Liver (tissue), 9 donors: ENCODE results near the gene TMEM41A. TPM values are rescaled to one million over a fixed set of nuclear protein-coding genes. Genes with fewer than 3 reads are reported as not detected.

Experiments
- DNase-seq: peaks from one replicate; pipeline ENCODE4 v3.0.0-alpha.2; 2017; ENCODE audit warnings: low spot score
- H3K27ac ChIP-seq, 2 donors: one replicate each; pipeline ENCODE4 v1.7.0; 2013; ENCODE audit warnings: inconsistent platforms in 2 of 2, low read length in 2 of 2, control low read depth in 1 of 2, low read depth in 1 of 2, mild to moderate bottlenecking in 1 of 2
- H3K27me3 ChIP-seq, 4 donors: one replicate each; pipeline versions ENCODE4 v1.6.1 to v1.7.0; 2013; ENCODE audit warnings: low read length in 3 of 4, inconsistent platforms in 1 of 4, mild to moderate bottlenecking in 1 of 4, moderate library complexity in 1 of 4; ENCODE audit not compliant: control insufficient read depth in 4 of 4, insufficient read depth in 4 of 4
- H3K36me3 ChIP-seq, 4 donors: one replicate each; pipeline versions ENCODE4 v1.6.1 to v1.7.0; 2013; ENCODE audit warnings: low read length in 3 of 4, mild to moderate bottlenecking in 3 of 4, low read depth in 1 of 4, moderate library complexity in 1 of 4; ENCODE audit not compliant: control insufficient read depth in 4 of 4, insufficient read depth in 3 of 4
- H3K4me1 ChIP-seq, 4 donors: one replicate each; pipeline versions ENCODE4 v1.6.1 to v1.7.0; 2013; ENCODE audit warnings: low read length in 3 of 4, mild to moderate bottlenecking in 3 of 4, moderate library complexity in 1 of 4; ENCODE audit not compliant: control insufficient read depth in 4 of 4, insufficient read depth in 4 of 4
- H3K4me3 ChIP-seq, 3 donors: one replicate each; pipeline versions ENCODE4 v1.6.1 to v1.7.0; 2013; ENCODE audit warnings: low read length in 3 of 3, control low read depth in 1 of 3, low read depth in 1 of 3, mild to moderate bottlenecking in 1 of 3
- H3K9ac ChIP-seq, 2 donors: one replicate each; pipeline ENCODE4 v1.7.0; 2013; ENCODE audit warnings: low read length in 2 of 2, mild to moderate bottlenecking in 2 of 2, moderate library complexity in 2 of 2, control low read depth in 1 of 2, low read depth in 1 of 2
- H3K9me3 ChIP-seq, 4 donors: one replicate each; pipeline versions ENCODE4 v1.6.1 to v1.7.0; 2013; ENCODE audit warnings: low read length in 3 of 4; ENCODE audit not compliant: control insufficient read depth in 4 of 4
- EGR1 ChIP-seq, 2 donors: IDR thresholded peaks; 2 replicates each; pipeline ENCODE4 v1.6.1; 2016 to 2018; ENCODE audit warnings: antibody characterized with exemption in 2 of 2, low read depth in 2 of 2
- FOXA2 ChIP-seq: IDR thresholded peaks from 2 replicates; pipeline ENCODE4 v1.6.1; 2016; ENCODE audit warnings: antibody characterized with exemption
- GABPA ChIP-seq, 2 donors: IDR thresholded peaks in 1 of 2; conservative IDR thresholded peaks in 1 of 2; 2 replicates each; pipeline ENCODE4 v1.6.1; 2016; ENCODE audit warnings: antibody characterized with exemption in 2 of 2, mild to moderate bottlenecking in 1 of 2, moderate library complexity in 1 of 2
- HNF4A ChIP-seq, 2 donors: conservative IDR thresholded peaks; 2 replicates each; pipeline ENCODE4 v1.6.1; 2016; ENCODE audit warnings: antibody characterized with exemption in 2 of 2, mild to moderate bottlenecking in 2 of 2
- HNF4G ChIP-seq: IDR thresholded peaks from 2 replicates; pipeline ENCODE4 v1.6.1; 2016; ENCODE audit warnings: antibody characterized with exemption
- RAD21 ChIP-seq, 2 donors: IDR thresholded peaks; 2 replicates each; pipeline ENCODE4 v1.6.1; 2016; ENCODE audit warnings: antibody characterized with exemption in 2 of 2, mild to moderate bottlenecking in 2 of 2
- RXRA ChIP-seq, 2 donors: IDR thresholded peaks; 2 replicates each; pipeline ENCODE4 v1.6.1; 2017 to 2018; ENCODE audit warnings: antibody characterized with exemption in 2 of 2, mild to moderate bottlenecking in 1 of 2
- SP1 ChIP-seq: IDR thresholded peaks from 2 replicates; pipeline ENCODE4 v1.6.1; 2018; ENCODE audit warnings: antibody characterized with exemption, mild to moderate bottlenecking
- TAF1 ChIP-seq: conservative IDR thresholded peaks from 2 replicates; pipeline ENCODE4 v1.6.1; 2016; ENCODE audit warnings: antibody characterized with exemption, mild to moderate bottlenecking
- WGBS: extraction: QIAGEN DNeasy Blood & Tissue Kit; methylation state at CpG from one replicate; pipeline ENCODE4 v1.1.7; 2013; 5-methylcytosine and 5-hydroxymethylcytosine counted together
- polyA plus RNA-seq, 2 donors: library from polyadenylated mRNA; stranded (reverse) in 1 of 2; unstranded in 1 of 2; fragments of 200-250 nt in 1 of 2; fragments of >200 nt in 1 of 2; fragmentation: Nextera tagmentation in 1 of 2; extraction: Ambion mirVana in 1 of 2; gene quantifications; one replicate each; pipeline versions ENCODE4 v1.2.1 to v1.2.3, GENCODE V29; 2013 to 2015
- total RNA-seq, 2 donors: library from RNA; depleted of rRNA; stranded (reverse); fragments of >200 nt; gene quantifications; one replicate each; pipeline ENCODE4 v1.2.3, GENCODE V29; 2014
- TF ChIP-seq, protein P1 (sequence below): IDR thresholded peaks from 2 replicates; pipeline ENCODE4 v1.6.1; 2016; ENCODE audit warnings: antibody characterized with exemption
- TF ChIP-seq, protein P2 (sequence below): fragments of 150-350 bp; IDR thresholded peaks from 2 replicates; pipeline ENCODE4 v1.5.1; 2017; ENCODE audit warnings: improper control_type of control experiment, low read depth, low read length; ENCODE audit not compliant: missing input control
- TF ChIP-seq, protein P3 (sequence below): IDR thresholded peaks from 2 replicates; pipeline ENCODE4 v1.6.1; 2016; ENCODE audit warnings: antibody characterized with exemption
- donor health status: healthy.
- donor health status: healthy.
- donor health status: healthy.
- donor health status: healthy.
- donor health status: healthy.

TMEM41A gene
- total and polyA plus RNA-seq, 4 donors = 9.5 to 19.6 (median 12.9) TPM

DNA sequence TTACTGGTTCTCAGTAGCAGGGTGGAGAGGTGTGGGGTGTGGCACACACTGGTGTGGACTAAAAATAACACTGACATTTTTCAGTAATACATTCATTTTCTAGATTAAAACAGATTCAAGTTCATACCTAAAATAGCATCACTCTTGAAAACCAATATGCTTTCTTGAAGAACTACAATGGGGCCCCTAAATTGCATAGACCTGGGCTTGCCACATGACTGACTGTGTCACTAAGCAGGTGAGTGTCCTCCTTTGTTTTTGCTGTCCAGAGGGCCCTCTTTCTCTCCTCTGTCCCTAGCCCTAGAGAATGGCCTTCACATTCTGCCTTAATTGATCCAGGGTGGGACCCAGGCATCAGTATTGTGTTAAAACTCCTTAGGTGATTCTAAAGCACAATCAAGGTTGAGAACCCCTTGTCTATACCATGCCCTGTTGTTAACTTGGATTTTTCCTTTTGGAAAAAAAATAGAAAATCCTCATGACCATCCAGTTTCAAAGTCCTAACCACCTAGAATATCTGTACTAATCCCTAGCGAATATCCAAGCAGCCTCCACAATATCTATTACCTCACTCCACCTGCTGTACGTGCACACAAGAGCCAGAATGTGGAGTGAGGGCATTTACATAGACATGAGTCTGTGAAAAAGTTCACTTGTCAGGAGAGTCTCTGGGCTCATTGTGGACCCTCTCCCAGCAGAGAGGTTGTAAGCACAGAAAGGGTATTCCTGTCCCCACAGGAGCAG, 18.7 kb upstream of the TMEM41A start:
- H3K9me3 ChIP-seq = no peaks in the 10 kb centered on the region
- 80% methylated on average over 2 of the region's 2 CpGs for WGBS
- H3K4me1 ChIP-seq = no peaks in the 10 kb centered on the region
- H3K9ac ChIP-seq = no peak overlapping the region
- H3K27ac ChIP-seq = no peak overlapping the region
- TF ChIP-seq, protein P1, sequence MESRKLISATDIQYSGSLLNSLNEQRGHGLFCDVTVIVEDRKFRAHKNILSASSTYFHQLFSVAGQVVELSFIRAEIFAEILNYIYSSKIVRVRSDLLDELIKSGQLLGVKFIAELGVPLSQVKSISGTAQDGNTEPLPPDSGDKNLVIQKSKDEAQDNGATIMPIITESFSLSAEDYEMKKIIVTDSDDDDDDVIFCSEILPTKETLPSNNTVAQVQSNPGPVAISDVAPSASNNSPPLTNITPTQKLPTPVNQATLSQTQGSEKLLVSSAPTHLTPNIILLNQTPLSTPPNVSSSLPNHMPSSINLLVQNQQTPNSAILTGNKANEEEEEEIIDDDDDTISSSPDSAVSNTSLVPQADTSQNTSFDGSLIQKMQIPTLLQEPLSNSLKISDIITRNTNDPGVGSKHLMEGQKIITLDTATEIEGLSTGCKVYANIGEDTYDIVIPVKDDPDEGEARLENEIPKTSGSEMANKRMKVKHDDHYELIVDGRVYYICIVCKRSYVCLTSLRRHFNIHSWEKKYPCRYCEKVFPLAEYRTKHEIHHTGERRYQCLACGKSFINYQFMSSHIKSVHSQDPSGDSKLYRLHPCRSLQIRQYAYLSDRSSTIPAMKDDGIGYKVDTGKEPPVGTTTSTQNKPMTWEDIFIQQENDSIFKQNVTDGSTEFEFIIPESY = no peak
- TF ChIP-seq FOXA2 (no peak), HNF4G (no peak), SP1 (no peak), TAF1 (no peak), EGR1 (IDR thresholded peaks at IDR 0.05; ENCODE audit: low read depth in 2 of 2) (no peak), HNF4A (conservative IDR thresholded peaks at IDR 0.05) (no peak), RAD21 (IDR thresholded peaks at IDR 0.05) (no peak), GABPA (IDR thresholded peaks at IDR 0.05 in 1 of 2, conservative IDR thresholded peaks at IDR 0.05 in 1 of 2) (no peak)
- TF ChIP-seq, protein P2, sequence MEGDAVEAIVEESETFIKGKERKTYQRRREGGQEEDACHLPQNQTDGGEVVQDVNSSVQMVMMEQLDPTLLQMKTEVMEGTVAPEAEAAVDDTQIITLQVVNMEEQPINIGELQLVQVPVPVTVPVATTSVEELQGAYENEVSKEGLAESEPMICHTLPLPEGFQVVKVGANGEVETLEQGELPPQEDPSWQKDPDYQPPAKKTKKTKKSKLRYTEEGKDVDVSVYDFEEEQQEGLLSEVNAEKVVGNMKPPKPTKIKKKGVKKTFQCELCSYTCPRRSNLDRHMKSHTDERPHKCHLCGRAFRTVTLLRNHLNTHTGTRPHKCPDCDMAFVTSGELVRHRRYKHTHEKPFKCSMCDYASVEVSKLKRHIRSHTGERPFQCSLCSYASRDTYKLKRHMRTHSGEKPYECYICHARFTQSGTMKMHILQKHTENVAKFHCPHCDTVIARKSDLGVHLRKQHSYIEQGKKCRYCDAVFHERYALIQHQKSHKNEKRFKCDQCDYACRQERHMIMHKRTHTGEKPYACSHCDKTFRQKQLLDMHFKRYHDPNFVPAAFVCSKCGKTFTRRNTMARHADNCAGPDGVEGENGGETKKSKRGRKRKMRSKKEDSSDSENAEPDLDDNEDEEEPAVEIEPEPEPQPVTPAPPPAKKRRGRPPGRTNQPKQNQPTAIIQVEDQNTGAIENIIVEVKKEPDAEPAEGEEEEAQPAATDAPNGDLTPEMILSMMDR = no peak
- no peak overlapping the region for H3K4me3 ChIP-seq
- H3K36me3 ChIP-seq = no peaks in the 10 kb centered on the region
- H3K27me3 ChIP-seq = no peaks in the 10 kb centered on the region
- no peak for DNase-seq

DNA sequence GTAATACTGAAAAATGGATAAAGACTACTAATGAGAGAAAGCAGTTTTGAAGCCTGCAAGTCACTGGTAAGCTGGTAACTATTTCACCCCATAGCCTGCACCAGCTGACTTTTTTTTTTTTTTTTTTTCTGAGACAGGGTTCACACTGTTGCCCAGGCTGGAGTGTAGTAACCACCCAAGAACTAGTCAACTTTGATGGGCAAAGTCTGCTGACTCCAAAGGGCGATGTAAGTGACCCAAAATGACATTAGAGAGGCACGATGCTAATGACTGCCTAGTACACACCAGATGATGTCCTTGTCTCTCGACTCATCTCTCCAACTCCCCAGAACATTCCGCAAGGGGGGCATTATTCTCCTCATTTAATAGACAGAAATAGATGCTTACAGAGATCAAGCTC, 12.9 kb upstream of the TMEM41A start:
- no peaks in the 10 kb centered on the region for H3K27me3 ChIP-seq
- H3K9me3 ChIP-seq = no peaks in the 10 kb centered on the region
- 48% methylated on average over 4 of the region's 4 CpGs for WGBS
- no peak overlapping the region for H3K27ac ChIP-seq
- TF ChIP-seq RXRA (IDR thresholded peaks at IDR 0.05) (peak in 1 of 2 donors; percentile 54), HNF4A (conservative IDR thresholded peaks at IDR 0.05) (peak; percentile 42 to 63), EGR1 (IDR thresholded peaks at IDR 0.05; ENCODE audit: low read depth in 2 of 2) (no peak)
- TF ChIP-seq, protein P2 = no peak
- TF ChIP-seq, protein P3, sequence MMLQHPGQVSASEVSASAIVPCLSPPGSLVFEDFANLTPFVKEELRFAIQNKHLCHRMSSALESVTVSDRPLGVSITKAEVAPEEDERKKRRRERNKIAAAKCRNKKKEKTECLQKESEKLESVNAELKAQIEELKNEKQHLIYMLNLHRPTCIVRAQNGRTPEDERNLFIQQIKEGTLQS = no peak
- no peak overlapping the region for H3K4me3 ChIP-seq
- no peaks in the 10 kb centered on the region for H3K36me3 ChIP-seq
- no peak for DNase-seq
- H3K9ac ChIP-seq = no peak overlapping the region
- H3K4me1 ChIP-seq = peaks cover 0 to 10% (median 4%) of the 10 kb centered on the region in 4 donors
